ENCODE results near the gene CTXN1.

The CTXN1 gene

GRCh38 chr19:7901337-7901736 lies 24.6 kb downstream of the CTXN1 start:
- no peak overlapping the region for H3K4me3 ChIP-seq (ENCODE audit: low read depth, low read length)
- no peak for DNase-seq (ENCODE audit: low read depth)
- TF ChIP-seq CTCF (IDR thresholded peaks at IDR 0.05; ENCODE audit: low read depth, low read length, missing control alignments), result no peak

- no peak overlapping the region for H3K4me3 ChIP-seq (ENCODE audit: low read depth, low read length)
- no peak for DNase-seq (ENCODE audit: low read depth)
- TF ChIP-seq CTCF (IDR thresholded peaks at IDR 0.05; ENCODE audit: low read depth, low read length, missing control alignments), result no peak
Observed at GRCh38 chr19:7900931-7901330, 25.0 kb downstream of the CTXN1 start.

- no peak overlapping the region for H3K4me3 ChIP-seq (ENCODE audit: low read depth, low read length)
- TF ChIP-seq CTCF (IDR thresholded peaks at IDR 0.05; ENCODE audit: low read depth, low read length, missing control alignments), result no peak
- no peak for DNase-seq (ENCODE audit: low read depth)
Observed at GRCh38 chr19:7900401-7900870, 25.5 kb downstream of the CTXN1 start.

- H3K4me3 ChIP-seq (ENCODE audit: low read depth, low read length), result no peak overlapping the region
- DNase-seq (ENCODE audit: low read depth), result no peak
- TF ChIP-seq CTCF (IDR thresholded peaks at IDR 0.05; ENCODE audit: low read depth, low read length, missing control alignments), result no peak
Observed at GRCh38 chr19:7899751-7900378, 26.1 kb downstream of the CTXN1 start.

- no peak for DNase-seq (ENCODE audit: low read depth)
- no peak overlapping the region for H3K4me3 ChIP-seq (ENCODE audit: low read depth, low read length)
- no peak for TF ChIP-seq CTCF (IDR thresholded peaks at IDR 0.05; ENCODE audit: low read depth, low read length, missing control alignments)
Observed at GRCh38 chr19:7898967-7899366, 27.0 kb downstream of the CTXN1 start.

GRCh38 chr19:7897292-7897691 lies 28.6 kb downstream of the CTXN1 start:
- no peak for TF ChIP-seq CTCF (IDR thresholded peaks at IDR 0.05; ENCODE audit: low read depth, low read length, missing control alignments)
- H3K4me3 ChIP-seq (ENCODE audit: low read depth, low read length), result no peak overlapping the region
- no peak for DNase-seq (ENCODE audit: low read depth)

- no peak for DNase-seq (ENCODE audit: low read depth)
- no peak overlapping the region for H3K4me3 ChIP-seq (ENCODE audit: low read depth, low read length)
- TF ChIP-seq CTCF (IDR thresholded peaks at IDR 0.05; ENCODE audit: low read depth, low read length, missing control alignments), result no peak
Observed at GRCh38 chr19:7895565-7895964, 30.4 kb downstream of the CTXN1 start.
